Liver (tissue), 9 donors: ENCODE data around the gene PRKD1. TPM values are rescaled to one million over a fixed set of nuclear protein-coding genes. Genes with fewer than 3 reads are reported as not detected.

Source experiments
- DNase-seq: peaks from one replicate; pipeline ENCODE4 v3.0.0-alpha.2; 2017; ENCODE audit warnings: low spot score
- H3K27ac ChIP-seq, 2 donors: one replicate each; pipeline ENCODE4 v1.7.0; 2013; ENCODE audit warnings: inconsistent platforms in 2 of 2, low read length in 2 of 2, control low read depth in 1 of 2, low read depth in 1 of 2, mild to moderate bottlenecking in 1 of 2
- H3K27me3 ChIP-seq, 4 donors: one replicate each; pipeline versions ENCODE4 v1.6.1 to v1.7.0; 2013; ENCODE audit warnings: low read length in 3 of 4, inconsistent platforms in 1 of 4, mild to moderate bottlenecking in 1 of 4, moderate library complexity in 1 of 4; ENCODE audit not compliant: control insufficient read depth in 4 of 4, insufficient read depth in 4 of 4
- H3K36me3 ChIP-seq, 4 donors: one replicate each; pipeline versions ENCODE4 v1.6.1 to v1.7.0; 2013; ENCODE audit warnings: low read length in 3 of 4, mild to moderate bottlenecking in 3 of 4, low read depth in 1 of 4, moderate library complexity in 1 of 4; ENCODE audit not compliant: control insufficient read depth in 4 of 4, insufficient read depth in 3 of 4
- H3K4me1 ChIP-seq, 4 donors: one replicate each; pipeline versions ENCODE4 v1.6.1 to v1.7.0; 2013; ENCODE audit warnings: low read length in 3 of 4, mild to moderate bottlenecking in 3 of 4, moderate library complexity in 1 of 4; ENCODE audit not compliant: control insufficient read depth in 4 of 4, insufficient read depth in 4 of 4
- H3K4me3 ChIP-seq, 3 donors: one replicate each; pipeline versions ENCODE4 v1.6.1 to v1.7.0; 2013; ENCODE audit warnings: low read length in 3 of 3, control low read depth in 1 of 3, low read depth in 1 of 3, mild to moderate bottlenecking in 1 of 3
- H3K9ac ChIP-seq, 2 donors: one replicate each; pipeline ENCODE4 v1.7.0; 2013; ENCODE audit warnings: low read length in 2 of 2, mild to moderate bottlenecking in 2 of 2, moderate library complexity in 2 of 2, control low read depth in 1 of 2, low read depth in 1 of 2
- H3K9me3 ChIP-seq, 4 donors: one replicate each; pipeline versions ENCODE4 v1.6.1 to v1.7.0; 2013; ENCODE audit warnings: low read length in 3 of 4; ENCODE audit not compliant: control insufficient read depth in 4 of 4
- ATF3 ChIP-seq: IDR thresholded peaks from 2 replicates; pipeline ENCODE4 v1.6.1; 2016; ENCODE audit warnings: antibody characterized with exemption
- CTCF ChIP-seq: fragments of 150-350 bp; IDR thresholded peaks from 2 replicates; pipeline ENCODE4 v1.5.1; 2017; ENCODE audit warnings: improper control_type of control experiment, low read depth, low read length; ENCODE audit not compliant: missing input control
- EGR1 ChIP-seq, 2 donors: IDR thresholded peaks; 2 replicates each; pipeline ENCODE4 v1.6.1; 2016 to 2018; ENCODE audit warnings: antibody characterized with exemption in 2 of 2, low read depth in 2 of 2
- FOXA1 ChIP-seq: IDR thresholded peaks from 2 replicates; pipeline ENCODE4 v1.6.1; 2016; ENCODE audit warnings: antibody characterized with exemption
- FOXA2 ChIP-seq: IDR thresholded peaks from 2 replicates; pipeline ENCODE4 v1.6.1; 2016; ENCODE audit warnings: antibody characterized with exemption
- GABPA ChIP-seq, 2 donors: IDR thresholded peaks in 1 of 2; conservative IDR thresholded peaks in 1 of 2; 2 replicates each; pipeline ENCODE4 v1.6.1; 2016; ENCODE audit warnings: antibody characterized with exemption in 2 of 2, mild to moderate bottlenecking in 1 of 2, moderate library complexity in 1 of 2
- HNF4A ChIP-seq, 2 donors: conservative IDR thresholded peaks; 2 replicates each; pipeline ENCODE4 v1.6.1; 2016; ENCODE audit warnings: antibody characterized with exemption in 2 of 2, mild to moderate bottlenecking in 2 of 2
- HNF4G ChIP-seq: IDR thresholded peaks from 2 replicates; pipeline ENCODE4 v1.6.1; 2016; ENCODE audit warnings: antibody characterized with exemption
- JUND ChIP-seq, 2 donors: IDR thresholded peaks; 2 replicates each; pipeline ENCODE4 v1.6.1; 2016; ENCODE audit warnings: antibody characterized with exemption in 2 of 2
- MAX ChIP-seq: IDR thresholded peaks from 2 replicates; pipeline ENCODE4 v1.6.1; 2016; ENCODE audit warnings: antibody characterized with exemption
- NR2F2 ChIP-seq: IDR thresholded peaks from 2 replicates; pipeline ENCODE4 v1.6.1; 2016; ENCODE audit warnings: antibody characterized with exemption
- RAD21 ChIP-seq, 2 donors: IDR thresholded peaks; 2 replicates each; pipeline ENCODE4 v1.6.1; 2016; ENCODE audit warnings: antibody characterized with exemption in 2 of 2, mild to moderate bottlenecking in 2 of 2
- REST ChIP-seq: IDR thresholded peaks from 2 replicates; pipeline ENCODE4 v1.6.1; 2016; ENCODE audit warnings: antibody characterized with exemption, mild to moderate bottlenecking
- RXRA ChIP-seq, 2 donors: IDR thresholded peaks; 2 replicates each; pipeline ENCODE4 v1.6.1; 2017 to 2018; ENCODE audit warnings: antibody characterized with exemption in 2 of 2, mild to moderate bottlenecking in 1 of 2
- SP1 ChIP-seq: IDR thresholded peaks from 2 replicates; pipeline ENCODE4 v1.6.1; 2018; ENCODE audit warnings: antibody characterized with exemption, mild to moderate bottlenecking
- TAF1 ChIP-seq: conservative IDR thresholded peaks from 2 replicates; pipeline ENCODE4 v1.6.1; 2016; ENCODE audit warnings: antibody characterized with exemption, mild to moderate bottlenecking
- YY1 ChIP-seq: IDR thresholded peaks from 2 replicates; pipeline ENCODE4 v1.6.1; 2016; ENCODE audit warnings: antibody characterized with exemption, mild to moderate bottlenecking
- ZBTB33 ChIP-seq: IDR thresholded peaks from 2 replicates; pipeline ENCODE4 v1.6.1; 2016; ENCODE audit warnings: antibody characterized with exemption
- WGBS: extraction: QIAGEN DNeasy Blood & Tissue Kit; methylation state at CpG from one replicate; pipeline ENCODE4 v1.1.7; 2013; 5-methylcytosine and 5-hydroxymethylcytosine counted together
- polyA plus RNA-seq, 2 donors: library from polyadenylated mRNA; stranded (reverse) in 1 of 2; unstranded in 1 of 2; fragments of 200-250 nt in 1 of 2; fragments of >200 nt in 1 of 2; fragmentation: Nextera tagmentation in 1 of 2; extraction: Ambion mirVana in 1 of 2; gene quantifications; one replicate each; pipeline versions ENCODE4 v1.2.1 to v1.2.3, GENCODE V29; 2013 to 2015
- total RNA-seq, 2 donors: library from RNA; depleted of rRNA; stranded (reverse); fragments of >200 nt; gene quantifications; one replicate each; pipeline ENCODE4 v1.2.3, GENCODE V29; 2014
- donor health status: healthy.
- donor health status: healthy.
- donor health status: healthy.
- donor health status: healthy.
- donor health status: healthy.

PRKD1 gene
- total and polyA plus RNA-seq, 4 donors: 0.85 to 5.0 (median 0.99) TPM

GRCh38 chr14:29587046-29587445 lies 340.6 kb downstream of the PRKD1 start:
- TF ChIP-seq SP1 (no peak), CTCF (no peak), FOXA1 (no peak), RXRA (IDR thresholded peaks at IDR 0.05) (no peak), EGR1 (IDR thresholded peaks at IDR 0.05; ENCODE audit: low read depth in 2 of 2) (no peak), HNF4A (conservative IDR thresholded peaks at IDR 0.05) (no peak), RAD21 (IDR thresholded peaks at IDR 0.05) (no peak), NR2F2 (no peak), FOXA2 (no peak), GABPA (IDR thresholded peaks at IDR 0.05 in 1 of 2, conservative IDR thresholded peaks at IDR 0.05 in 1 of 2) (no peak), MAX (no peak), ATF3 (no peak), JUND (IDR thresholded peaks at IDR 0.05) (no peak), TAF1 (no peak), HNF4G (no peak), YY1 (no peak), REST (no peak)

GRCh38 chr14:29584992-29585391 lies 342.7 kb downstream of the PRKD1 start:
- peak overlapping the region; percentile 17 to 37 for H3K27ac ChIP-seq
- H3K4me1 ChIP-seq: peaks cover 5 to 16% (median 10%) of the 10 kb centered on the region in 4 donors
- 19% methylated on average over 8 of the region's 8 CpGs for WGBS
- H3K9me3 ChIP-seq: no peaks in the 10 kb centered on the region
- H3K27me3 ChIP-seq: no peaks in the 10 kb centered on the region
- peak overlapping the region in 1 of 3 donors; percentile 29 for H3K4me3 ChIP-seq
- DNase-seq: peak; percentile 34
- no peaks in the 10 kb centered on the region for H3K36me3 ChIP-seq
- no peak overlapping the region for H3K9ac ChIP-seq
- peak; percentile 27 for TF ChIP-seq ZBTB33
- no peak for TF ChIP-seq EGR1 (IDR thresholded peaks at IDR 0.05; ENCODE audit: low read depth in 2 of 2)
- TF ChIP-seq ATF3: no peak
- TF ChIP-seq CTCF: no peak
- TF ChIP-seq REST: peak; percentile 25
- peak in 1 of 2 donors; percentile 56 for TF ChIP-seq RXRA (IDR thresholded peaks at IDR 0.05)
- TF ChIP-seq NR2F2: peak; percentile 45
- TF ChIP-seq FOXA2: peak; percentile 75
- peak; percentile 64 for TF ChIP-seq SP1

More at GRCh38 chr14:29587046-29587445, 340.6 kb downstream of the PRKD1 start:
- 74% methylated on average over 2 of the region's 2 CpGs for WGBS
- H3K27ac ChIP-seq: no peak overlapping the region
- H3K9me3 ChIP-seq: no peaks in the 10 kb centered on the region
- DNase-seq: no peak
- no peak overlapping the region for H3K4me3 ChIP-seq
- H3K4me1 ChIP-seq: peaks cover 5 to 16% (median 9%) of the 10 kb centered on the region in 4 donors
- H3K36me3 ChIP-seq: no peaks in the 10 kb centered on the region
- no peaks in the 10 kb centered on the region for H3K27me3 ChIP-seq
- no peak overlapping the region for H3K9ac ChIP-seq
